Endometrial microvascular endothelial cells (primary cell): ENCODE data around the gene TTC9B. TPM values are rescaled to one million over a fixed set of nuclear protein-coding genes. Genes with fewer than 3 reads are reported as not detected.
"Not testable (repeated sequence)": the region's sequence is repeated elsewhere in the genome, so short reads cannot be mapped to it uniquely, and the experiment has no call there.

ENCODE experiments used
- in situ Hi-C: cut with HindIII; loops from 2 replicates; pipeline ENCODE4 v1.10.0; 2017; ENCODE audit warnings: low sequenced_read_pairs, low pct_unique_long_range_greater_than_20kb; ENCODE audit errors: inconsistent ontology term
- total RNA-seq: library from RNA; depleted of rRNA; stranded (reverse); fragments of >200 nt; gene quantifications from one replicate; pipeline ENCODE4 v1.2.3, GENCODE V29; 2015; ENCODE audit errors: inconsistent ontology term

The TTC9B gene
- total RNA-seq, 1 donor from 2014 or later: not detected

DNA sequence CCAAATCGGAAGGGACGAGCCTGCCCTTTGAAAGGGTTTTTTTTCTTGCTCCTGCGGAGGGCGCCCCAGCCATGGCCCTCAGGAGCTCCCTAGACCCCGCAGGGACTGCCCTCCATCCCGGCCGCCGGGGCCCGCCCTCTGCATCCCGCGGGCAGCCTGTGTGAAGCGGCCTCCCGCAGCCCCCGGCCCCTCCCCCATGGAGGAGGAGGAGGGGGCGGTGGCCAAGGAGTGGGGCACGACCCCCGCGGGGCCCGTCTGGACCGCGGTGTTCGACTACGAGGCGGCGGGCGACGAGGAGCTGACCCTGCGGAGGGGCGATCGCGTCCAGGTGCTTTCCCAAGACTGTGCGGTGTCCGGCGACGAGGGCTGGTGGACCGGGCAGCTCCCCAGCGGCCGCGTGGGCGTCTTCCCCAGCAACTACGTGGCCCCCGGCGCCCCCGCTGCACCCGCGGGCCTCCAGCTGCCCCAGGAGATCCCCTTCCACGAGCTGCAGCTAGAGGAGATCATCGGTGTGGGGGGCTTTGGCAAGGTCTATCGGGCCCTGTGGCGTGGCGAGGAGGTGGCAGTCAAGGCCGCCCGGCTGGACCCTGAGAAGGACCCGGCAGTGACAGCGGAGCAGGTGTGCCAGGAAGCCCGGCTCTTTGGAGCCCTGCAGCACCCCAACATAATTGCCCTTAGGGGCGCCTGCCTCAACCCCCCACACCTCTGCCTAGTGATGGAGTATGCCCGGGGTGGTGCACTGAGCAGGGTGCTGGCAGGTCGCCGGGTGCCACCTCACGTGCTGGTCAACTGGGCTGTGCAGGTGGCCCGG, 26.1 kb downstream of the TTC9B start:
- in situ Hi-C loops: no loop called here

DNA sequence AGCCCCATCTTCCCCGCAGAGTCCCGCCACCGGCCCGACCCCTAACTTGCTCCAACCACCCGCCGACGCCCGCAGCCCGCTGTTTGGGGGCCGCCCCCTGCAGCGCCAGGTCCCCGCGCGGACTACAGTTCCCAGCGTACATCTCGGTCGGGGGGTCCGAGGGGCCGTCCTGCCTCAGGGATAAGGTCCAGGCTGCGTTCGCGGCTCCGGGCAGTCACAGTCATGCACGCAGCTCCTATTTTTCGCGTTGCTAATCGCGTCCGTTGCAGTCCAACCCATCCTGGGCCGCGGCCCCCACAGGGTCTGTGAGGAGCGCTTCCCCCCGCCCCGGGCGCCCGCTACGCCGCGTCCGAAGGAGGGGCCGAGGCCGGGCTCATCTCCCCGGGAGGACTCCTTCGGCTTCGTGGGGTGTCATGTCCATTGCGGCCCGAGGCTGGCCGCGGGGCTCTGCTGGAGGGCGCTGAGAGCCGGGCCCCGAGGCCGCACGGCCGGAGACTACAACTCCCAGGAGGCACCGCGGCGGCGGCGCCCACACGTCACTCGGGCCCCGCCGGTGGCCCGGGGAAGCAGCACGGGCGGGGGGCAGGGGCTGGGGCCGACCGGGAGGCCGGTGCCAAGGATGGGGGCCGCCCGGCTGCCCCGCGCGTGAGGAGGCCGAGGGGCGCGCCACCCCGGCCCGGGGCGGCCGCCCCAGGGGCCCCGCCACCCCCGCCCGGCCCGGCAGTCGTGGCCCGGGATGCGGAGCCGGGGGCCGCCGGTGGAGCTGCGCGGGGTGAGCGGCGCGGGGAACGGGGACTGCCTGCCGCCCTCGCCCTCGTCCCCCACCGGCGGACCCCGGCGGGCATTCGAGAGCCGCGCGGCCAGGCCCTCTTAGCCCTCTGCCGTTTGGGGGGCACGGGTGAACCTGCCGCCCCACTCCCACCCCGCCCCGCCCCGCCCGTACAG, 27.0 kb downstream of the TTC9B start, which contains the start of gene MAP3K10:
TSS of gene MAP3K10 (plus strand) at position 536 of the 945 bp plus-strand sequence. CDS start 606 bp downstream, outside the sequence.
- in situ Hi-C loops: no loop called here

DNA sequence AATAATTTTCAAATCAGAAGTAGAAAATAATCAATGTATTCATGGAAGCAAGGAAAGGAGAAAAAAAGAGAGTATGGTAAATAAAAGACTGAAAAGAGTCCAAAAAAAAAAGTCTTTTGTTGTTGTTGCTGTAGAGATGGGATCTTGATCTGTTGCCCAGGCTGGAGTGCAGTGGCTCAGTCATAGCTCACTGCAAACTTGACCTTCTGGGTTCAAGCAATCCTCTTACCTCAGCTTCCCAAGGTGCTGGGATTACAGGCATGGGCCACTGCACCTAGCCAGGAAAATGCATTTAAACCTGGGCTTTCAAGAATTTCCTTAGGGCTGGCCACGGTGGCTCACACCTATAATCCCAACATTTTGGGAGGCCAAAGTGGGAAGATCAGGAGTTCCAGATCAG, 33.9 kb downstream of the TTC9B start:
- in situ Hi-C loops: no loop called here

DNA sequence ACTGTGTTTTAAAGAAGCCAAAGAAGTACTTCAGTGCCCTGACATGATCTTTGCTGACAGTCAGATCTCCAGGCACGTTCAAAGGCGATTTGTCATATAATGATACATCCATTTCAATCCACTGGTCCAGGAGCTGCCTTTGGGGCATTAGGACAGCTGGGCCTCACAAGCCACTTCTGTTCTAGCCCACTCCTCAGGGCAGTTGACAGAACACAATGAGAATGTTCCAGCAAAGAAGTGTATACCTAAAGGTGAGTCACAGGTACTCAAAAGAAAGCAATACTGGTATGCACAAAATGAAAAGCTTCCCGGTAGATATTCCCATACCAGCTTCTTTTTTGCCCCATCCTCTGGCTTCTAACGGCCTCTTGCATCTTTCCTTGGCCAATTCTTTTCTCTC, 39.4 kb downstream of the TTC9B start:
- in situ Hi-C loops: no loop called here

DNA sequence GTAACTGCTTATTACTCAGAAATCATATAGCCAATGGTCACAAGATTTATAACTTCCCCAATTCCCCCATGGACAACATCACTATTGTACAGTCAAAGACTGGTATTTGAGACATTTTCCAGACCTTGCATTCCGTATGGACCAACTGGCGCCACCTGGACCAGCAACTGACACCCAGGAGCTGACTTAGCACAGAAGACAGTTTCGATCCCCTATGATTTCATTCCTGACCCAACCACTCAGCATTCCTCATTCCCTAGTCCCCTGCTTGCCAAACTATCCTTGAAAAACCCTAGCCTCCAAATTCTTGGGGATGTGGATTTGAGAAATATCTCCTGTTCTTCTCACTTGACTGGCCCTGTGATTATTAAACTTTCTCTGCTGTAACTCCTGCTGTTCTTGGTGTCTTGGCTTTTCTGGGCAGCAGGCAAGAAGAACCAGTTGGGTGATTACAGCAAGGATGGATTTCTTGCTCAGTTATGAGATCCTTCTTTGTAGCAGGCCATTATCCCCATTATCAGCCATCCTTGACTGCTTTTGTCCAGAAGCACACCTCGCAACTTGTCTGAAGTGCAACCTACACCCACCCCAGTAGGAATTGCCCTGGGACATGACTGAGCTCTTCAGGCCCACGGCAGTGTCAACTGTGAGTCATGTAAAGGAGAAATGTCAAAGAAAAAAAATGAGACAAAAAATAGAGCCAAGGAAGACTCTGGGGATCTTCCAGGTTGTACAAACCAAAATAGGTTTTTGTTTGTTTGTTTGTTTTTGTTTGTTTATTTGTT, 40.7 kb downstream of the TTC9B start:
- in situ Hi-C loops: no loop called here

DNA sequence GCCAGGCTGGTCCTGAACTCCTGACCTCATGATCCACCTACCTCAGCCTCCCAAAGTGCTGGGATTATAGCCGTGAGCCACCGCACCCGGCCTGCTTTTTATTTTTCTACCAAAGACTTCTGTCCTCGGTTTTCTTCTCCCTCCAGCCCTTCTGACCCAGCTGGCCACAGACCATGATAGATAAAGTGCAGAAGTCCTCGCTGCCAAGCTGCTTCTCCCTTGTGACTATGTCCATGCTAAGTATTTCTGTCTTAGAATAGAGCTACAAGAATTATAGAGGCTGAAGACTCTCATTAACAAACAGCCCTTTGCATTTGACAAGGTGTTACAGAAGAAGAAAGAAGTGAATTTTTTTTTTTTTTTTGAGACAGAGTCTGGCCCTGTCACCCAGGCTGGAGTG, 42.4 kb downstream of the TTC9B start:
- in situ Hi-C loops: no loop called here

DNA sequence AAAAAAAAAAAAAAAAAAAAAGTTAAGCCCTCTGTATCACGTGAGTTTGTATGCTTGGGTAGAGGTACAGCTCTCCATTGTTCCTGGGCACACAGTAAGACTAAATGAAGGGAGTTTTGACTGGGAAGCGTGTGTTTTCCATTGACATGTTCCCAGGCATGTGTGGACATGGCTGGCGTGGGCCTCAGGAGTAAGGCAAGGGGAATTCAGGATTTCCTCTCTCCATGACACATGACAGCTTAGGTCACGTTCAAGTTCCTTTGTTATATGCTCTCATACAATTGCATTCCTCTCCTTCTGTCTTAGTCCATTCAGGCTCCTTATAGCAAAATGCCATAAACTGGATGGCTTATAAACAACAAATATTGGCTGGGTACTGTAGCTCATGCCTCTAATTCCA, 44.1 kb downstream of the TTC9B start:
- in situ Hi-C loops: no loop called here

DNA sequence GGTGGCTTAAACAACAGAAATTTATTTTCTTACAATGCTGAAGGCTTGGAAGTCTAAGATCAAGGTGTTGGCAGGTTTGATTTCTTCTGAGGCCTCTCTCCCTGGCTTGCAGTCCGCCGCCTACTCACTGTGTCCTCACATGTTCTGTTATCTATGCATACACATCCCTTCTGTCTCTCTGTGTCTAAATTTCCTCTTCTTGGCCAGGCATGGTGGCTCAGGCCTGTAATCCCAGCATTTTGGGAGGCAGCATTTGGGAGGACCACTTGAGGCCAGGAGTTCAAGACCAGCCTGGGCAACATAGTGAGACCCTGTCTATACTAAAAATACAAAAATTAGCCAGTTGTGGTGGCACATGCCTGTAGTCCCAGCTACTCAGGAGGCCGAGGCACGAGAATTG, 46.9 kb downstream of the TTC9B start:
- in situ Hi-C loops: not testable (repeated sequence)

DNA sequence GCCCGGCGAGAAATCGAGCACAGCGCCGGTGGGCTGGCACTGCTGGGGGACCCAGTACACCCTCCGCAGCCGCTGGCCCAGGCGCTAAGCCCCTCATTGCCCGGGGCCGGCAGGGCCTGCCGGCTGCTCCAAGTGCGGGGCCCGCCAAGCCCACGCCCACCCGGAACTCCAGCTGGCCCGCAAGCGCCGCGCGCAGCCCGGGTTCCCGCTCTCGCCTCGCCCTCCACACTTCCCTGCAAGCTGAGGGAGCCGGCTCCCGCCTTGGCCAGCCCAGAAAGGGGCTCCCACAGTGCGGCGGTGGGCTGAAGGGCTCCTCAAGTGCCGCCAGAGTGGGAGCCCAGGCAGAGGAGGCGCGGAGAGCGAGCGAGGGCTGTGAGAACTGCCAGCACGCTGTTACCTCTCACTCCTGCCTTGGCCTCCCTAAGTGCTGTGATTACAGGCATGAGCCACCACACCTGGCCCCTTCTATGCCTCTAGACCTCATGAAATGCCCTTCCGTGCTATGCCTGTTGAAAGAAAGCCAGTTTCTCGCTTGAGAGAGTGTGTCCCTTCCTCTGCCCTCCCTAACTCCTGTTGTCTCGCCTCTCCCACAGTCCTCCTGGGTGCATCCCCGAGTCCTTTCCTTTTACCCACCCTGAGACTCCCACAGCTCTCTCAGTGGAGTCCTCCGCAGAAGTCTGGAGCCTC, 47.7 kb downstream of the TTC9B start:
- in situ Hi-C loops: not testable (repeated sequence)

DNA sequence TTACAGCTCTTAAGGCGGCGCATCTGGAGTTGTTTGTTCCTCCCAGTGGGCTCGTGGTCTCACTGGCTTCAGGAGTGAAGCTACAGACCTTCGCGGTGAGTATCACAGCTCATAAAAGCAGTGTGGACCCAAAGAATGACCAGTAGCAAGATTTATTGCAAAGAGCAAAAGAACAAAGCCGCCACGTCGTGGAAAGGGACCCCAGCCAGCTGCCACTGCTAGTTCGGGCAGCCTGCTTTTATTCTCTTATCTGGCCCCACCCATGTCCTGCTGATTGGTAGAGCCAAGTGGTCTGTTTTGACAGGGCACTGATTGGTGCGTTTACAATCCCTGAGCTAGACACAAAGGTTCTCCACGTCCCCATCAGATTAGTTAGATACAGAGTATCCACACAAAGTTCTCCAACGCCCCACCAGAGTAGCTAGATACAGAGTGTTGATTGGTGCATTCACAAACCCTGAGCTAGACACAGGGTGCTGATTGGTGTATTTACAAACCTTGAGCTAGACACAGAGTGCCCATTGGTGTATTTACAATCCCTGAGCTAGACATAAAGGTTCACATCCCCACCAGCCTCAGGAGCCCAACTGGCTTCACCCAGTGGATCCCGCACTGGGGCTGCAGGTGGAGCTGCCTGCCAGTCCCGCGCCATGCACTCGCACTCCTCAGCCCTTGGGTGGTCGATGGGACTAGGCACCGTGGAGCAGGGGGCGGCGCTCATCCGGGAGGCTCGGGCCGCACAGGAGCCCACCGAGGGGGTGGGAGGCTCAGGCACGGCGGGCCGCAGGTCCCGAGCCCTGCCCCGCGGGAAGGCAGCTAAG, 48.5 kb downstream of the TTC9B start:
- in situ Hi-C loops: not testable (repeated sequence)

Other genes starting within 250 kb of the TTC9B start
- gene PSMC4, start 247.2 kb downstream of the TTC9B start, total RNA-seq: 188 TPM
- gene ZNF546, start 221.3 kb downstream of the TTC9B start, total RNA-seq: 1.4 TPM
- 17.9 TPM for gene ZNF780B, start 162.2 kb downstream of the TTC9B start, total RNA-seq
- gene ZNF780A, start 127.4 kb downstream of the TTC9B start, total RNA-seq: 15.1 TPM
- 5.4 TPM for gene MAP3K10, start 27.0 kb downstream of the TTC9B start, total RNA-seq
- not detected for gene CCNP, start 8.3 kb upstream of the TTC9B start, total RNA-seq
- 26.2 TPM for gene AKT2, start 67.0 kb upstream of the TTC9B start, total RNA-seq
- 14.3 TPM for gene C19orf47, start 130.0 kb upstream of the TTC9B start, total RNA-seq
- 404 TPM for gene PLD3, start 130.3 kb upstream of the TTC9B start, total RNA-seq
- gene HIPK4, start 171.8 kb upstream of the TTC9B start, total RNA-seq: 0.09 TPM
- 2.8 TPM for gene PRX, start 195.0 kb upstream of the TTC9B start, total RNA-seq
- 23.0 TPM for gene SERTAD1, start 207.6 kb upstream of the TTC9B start, total RNA-seq
- gene SERTAD3, start 226.0 kb upstream of the TTC9B start, total RNA-seq: 27.0 TPM
- 66.3 TPM for gene BLVRB, start 247.4 kb upstream of the TTC9B start, total RNA-seq
- gene SPTBN4, start 248.6 kb upstream of the TTC9B start, total RNA-seq: not detected